ENCODE results near the gene ZNF592.
"Not testable (repeated sequence)": the region's sequence is repeated elsewhere in the genome, so short reads cannot be mapped to it uniquely, and the experiment has no call there.

DNA sequence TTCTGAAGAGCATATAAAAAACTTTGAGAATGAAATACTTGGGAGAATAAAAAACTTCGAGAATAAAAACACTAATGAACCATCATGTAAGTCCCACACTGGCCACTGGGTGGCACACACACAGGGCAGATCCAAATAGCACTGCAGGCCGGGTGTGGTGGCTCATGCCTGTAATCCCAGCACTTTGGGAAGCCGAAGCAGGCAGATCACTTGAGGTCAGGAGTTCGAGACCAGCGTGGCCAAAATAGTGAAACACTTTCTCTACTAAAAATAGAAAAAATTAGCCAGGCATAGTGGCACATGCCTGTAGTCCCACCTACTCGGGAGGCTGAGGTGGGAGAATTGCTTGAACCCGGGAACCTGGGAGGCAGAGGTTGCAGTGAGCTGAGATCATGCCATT is 97.2 kb downstream of the ZNF592 start:
- TF ChIP-seq CTCF (conservative IDR thresholded peaks at IDR 0.05 in 1 of 2, IDR thresholded peaks at IDR 0.05 in 1 of 2; ENCODE audit: low read depth in 1 of 2, low read length in 2 of 2), result peak; percentile 48 to 67
- TF ChIP-seq EZH2 (IDR thresholded peaks at IDR 0.05; ENCODE audit: low read length, missing control alignments), result not testable (repeated sequence)

All from fibroblast of lung (primary cell).